SHP77 treated with DMSO at 0.1 percent for 48 hours (cell line): ENCODE data around the gene PLXNA1.

Experiments
- DNase-seq: peaks from one replicate; lab custom pipeline; 2025; lab: John Stamatoyannopoulos, UW

PLXNA1 gene

DNA sequence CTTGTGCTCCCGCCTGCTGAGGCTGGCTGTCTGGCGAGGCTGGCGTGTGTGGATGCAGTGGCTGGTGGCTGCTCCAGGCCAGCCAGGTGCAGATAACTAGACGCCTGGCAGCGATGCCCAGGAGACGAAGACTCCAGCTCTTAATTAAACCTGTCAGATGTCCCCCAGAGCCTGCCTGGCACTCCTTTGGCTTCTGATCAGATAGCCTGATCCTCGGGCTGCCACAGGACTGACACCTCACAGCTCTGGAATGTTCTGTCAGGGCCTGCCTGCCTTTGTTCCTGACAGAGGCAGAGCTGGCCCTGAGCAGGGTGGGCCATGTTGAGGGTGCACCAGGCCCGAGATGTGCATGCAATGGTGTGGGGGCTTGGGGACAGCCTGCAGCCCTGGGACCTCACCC lies 36.5 kb downstream of the PLXNA1 start:
- DNase-seq, result no peak

DNA sequence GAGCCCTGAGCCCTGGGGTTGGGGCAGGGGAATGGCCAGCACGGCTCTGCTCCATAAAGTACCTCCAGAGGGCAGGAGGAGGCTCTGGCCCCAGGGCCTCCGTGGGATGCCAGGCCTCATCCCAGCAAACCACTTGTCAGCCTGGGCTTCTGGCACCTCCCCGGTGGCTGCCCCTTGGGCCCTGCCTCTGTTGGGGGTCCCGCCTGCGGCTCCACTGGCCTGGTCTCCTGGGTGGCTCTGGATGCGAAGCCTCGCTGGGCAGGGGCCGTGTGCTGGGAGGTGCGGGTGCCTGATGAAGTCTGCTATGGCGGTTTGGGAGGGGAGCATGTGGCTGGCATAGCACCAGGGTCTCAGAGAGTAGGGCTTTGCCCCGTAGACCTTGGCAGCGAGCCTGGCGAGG lies 37.6 kb downstream of the PLXNA1 start:
- no peak for DNase-seq

DNA sequence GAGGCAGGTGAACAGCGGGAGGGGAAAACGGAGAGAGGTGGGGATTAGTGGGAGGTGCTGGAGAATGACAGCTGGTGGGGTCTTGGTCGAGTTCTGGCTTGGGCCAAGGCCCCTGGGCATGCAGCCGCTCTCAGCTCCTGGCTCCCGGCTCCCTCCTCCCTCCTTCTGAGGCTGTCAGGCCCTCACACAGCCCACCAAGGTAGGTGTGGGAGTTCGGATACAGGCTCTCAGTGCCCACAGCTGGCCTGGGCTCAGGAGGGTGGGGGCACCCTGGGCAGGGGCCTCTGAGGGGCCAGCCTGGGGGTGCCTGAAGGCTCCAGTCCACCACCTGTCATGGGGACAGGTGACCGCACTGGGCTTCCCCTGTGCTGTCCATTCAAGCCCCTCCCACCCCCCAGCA lies 39.9 kb downstream of the PLXNA1 start:
- DNase-seq, result no peak

DNA sequence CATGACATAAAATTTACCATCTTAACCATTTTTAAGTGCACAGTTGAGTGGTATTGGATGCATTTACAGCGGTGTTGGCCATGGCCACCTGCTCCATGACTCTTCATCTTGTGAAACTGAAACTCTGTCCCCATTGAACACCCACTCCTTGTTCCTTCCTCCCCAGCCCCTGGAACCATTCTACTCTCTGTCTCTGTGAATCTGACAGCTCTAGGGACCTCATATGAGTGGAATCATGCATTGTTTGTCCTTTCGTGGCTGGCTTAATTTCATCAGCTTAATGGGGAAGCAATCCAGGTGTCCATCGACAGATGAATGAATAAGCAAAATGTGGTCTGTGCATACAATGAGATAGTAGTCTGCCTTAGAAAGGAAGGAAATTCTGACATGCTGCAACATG lies 42.5 kb downstream of the PLXNA1 start:
- no peak for DNase-seq

DNA sequence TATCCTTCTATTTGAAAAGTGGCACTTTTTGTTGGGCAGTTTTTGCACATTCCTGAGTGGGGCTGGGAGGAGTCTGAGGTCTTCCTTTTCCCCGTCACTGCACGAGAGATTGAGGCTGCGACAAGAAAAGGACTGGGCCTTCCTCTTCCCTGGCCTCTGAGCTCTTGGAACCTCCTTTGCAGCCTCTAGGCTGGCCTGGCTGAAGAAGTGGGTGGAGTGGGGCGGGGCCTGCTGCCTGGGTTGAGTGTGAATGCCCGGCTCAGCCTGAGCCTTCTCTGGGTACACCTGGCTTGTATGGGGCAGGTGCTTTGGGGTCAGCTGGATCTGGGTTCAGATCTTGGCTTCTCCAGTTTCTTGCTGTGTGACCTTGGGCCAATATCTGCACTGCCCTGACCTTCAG lies 43.1 kb downstream of the PLXNA1 start:
- DNase-seq, result no peak

DNA sequence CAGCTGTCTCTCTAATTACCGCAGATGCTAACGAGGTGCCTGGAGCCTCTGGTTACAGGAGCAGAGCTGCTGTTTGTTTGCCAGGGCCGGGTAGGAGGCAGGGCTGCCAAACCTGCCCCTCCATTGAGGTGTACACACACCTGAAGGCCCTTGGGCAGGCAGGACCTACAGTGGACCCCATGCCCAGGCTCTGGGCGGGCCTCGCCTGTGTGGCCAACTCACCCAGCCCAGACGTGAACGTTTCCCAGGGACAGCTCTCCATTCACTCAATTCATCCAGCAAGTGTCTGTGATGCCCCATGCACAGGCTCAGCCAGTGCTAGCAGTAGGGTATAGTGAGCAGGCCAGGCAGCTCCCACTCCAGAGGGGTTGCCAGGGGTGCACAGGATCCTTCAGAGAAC lies 43.7 kb downstream of the PLXNA1 start:
- DNase-seq, result no peak

DNA sequence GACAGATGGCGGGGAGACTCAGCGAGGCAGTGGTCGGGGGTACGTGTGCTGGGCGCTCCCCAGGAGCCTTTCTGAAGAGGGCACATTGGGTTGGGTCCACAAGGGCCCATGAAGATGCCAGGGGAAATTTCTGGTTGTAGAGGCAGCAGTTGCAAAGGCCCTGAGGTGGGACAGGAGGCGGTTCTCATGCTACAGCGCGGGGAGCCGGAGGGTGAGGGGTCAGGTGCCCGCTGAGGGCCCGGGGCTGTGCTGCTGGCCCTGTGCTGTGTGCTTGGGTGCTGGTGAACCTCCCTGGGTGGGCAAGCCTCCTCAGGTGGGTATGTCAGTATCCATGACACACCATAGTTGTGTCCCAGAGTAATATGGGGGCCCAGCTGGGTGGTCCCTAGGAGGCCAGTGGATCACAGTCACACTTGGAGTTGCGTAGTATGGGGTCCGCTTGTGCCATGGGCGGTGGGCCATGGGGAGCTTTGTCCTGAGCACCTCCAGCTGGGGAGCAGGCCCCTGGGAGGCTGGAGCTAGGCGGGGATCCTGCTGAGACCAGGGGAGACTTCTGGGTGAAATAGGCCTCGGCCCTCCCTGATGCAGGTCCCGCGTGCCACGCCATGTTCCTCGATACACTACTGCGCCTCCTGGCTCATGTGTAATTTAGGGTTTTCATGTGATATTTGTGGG lies 44.3 kb downstream of the PLXNA1 start:
- no peak for DNase-seq

DNA sequence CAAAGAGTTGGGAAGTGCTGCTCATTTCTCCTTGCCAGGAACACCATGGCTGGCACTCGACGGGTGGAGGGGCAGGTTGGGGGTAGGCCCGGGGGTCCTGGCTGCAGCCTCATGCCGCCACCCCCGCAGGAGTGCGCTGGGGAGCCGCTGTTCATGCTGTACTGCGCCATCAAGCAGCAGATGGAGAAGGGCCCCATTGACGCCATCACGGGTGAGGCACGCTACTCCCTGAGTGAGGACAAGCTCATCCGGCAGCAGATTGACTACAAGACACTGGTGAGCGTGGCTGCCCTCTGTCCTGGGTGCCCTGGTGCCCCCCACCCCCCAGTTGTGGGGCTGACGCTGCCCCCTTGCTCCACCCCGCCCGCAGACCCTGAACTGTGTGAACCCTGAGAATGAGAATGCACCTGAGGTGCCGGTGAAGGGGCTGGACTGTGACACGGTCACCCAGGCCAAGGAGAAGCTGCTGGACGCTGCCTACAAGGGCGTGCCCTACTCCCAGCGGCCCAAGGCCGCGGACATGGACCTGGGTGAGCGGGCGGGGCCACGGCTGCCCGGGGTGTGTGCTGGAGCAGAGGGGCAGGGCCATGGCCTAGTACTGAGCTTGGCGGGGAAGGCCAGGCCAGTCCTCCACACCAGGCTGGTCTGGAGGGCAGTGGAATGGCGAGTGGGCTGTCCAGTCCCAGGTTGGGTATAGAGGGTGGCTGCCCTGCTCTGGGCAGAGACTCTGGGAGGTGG lies 45.1 kb downstream of the PLXNA1 start:
- no peak for DNase-seq

DNA sequence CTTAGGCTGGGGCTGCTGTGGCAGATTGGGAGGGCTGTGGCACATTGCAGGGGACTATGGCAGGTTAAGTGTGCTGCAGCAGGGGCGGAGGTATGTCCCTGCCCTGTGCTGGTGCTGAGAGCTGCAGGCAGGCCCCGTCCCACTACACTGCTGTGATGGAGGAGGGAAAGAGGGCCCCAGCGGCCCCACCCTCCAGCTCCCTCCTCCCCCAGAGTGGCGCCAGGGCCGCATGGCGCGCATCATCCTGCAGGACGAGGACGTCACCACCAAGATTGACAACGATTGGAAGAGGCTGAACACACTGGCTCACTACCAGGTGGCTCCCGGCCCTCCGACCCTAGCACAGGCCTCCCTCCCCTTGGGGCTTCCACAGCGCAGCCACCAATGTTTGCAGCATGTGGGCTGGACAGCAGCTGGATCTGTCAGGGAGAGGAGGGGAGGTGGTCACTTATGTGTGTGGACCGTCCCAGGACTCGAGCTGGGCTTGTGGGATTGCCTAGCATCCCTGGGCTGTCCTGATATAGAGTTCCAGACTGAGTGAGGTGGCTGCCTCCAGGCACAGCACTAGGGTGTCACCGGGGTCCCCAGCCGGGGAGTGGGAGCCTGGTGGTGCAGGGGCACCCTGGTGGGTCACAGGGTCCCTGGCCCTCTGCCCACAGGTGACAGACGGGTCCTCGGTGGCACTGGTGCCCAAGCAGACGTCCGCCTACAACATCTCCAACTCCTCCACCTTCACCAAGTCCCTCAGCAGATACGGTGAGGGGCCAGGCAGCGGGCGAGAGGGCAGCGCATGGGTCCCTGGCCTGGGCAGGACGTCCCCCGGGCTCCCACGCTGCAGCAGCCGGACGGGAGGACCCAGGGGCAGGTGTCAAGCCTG lies 46.1 kb downstream of the PLXNA1 start:
- DNase-seq, result no peak

DNA sequence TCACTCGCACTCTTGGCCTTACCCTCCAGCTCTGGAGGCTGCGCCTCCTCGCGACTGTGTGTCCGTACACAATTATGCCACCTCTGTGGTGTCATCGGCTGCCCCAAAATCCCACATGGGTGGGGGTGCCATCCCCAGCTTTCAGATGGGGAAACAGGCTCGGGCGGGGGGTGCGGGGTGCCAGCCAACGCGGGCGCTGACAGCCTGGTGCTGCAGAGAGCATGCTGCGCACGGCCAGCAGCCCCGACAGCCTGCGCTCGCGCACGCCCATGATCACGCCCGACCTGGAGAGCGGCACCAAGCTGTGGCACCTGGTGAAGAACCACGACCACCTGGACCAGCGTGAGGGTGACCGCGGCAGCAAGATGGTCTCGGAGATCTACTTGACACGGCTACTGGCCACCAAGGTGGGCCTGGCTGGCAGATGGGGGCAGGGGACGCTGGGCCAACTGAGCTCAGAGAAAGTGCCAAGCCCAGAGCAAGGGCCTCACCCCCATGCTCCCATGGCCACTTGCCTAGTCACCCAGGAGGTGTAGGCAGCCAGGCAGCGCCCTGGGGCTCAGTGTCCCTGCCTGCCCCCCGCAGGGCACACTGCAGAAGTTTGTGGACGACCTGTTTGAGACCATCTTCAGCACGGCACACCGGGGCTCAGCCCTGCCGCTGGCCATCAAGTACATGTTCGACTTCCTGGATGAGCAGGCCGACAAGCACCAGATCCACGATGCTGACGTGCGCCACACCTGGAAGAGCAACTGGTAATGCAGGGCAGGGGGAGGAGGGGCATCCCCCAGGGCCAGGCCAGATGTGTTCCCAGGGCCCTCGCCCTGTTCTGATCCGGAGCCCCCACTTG lies 47.0 kb downstream of the PLXNA1 start:
- DNase-seq, result no peak

DNA sequence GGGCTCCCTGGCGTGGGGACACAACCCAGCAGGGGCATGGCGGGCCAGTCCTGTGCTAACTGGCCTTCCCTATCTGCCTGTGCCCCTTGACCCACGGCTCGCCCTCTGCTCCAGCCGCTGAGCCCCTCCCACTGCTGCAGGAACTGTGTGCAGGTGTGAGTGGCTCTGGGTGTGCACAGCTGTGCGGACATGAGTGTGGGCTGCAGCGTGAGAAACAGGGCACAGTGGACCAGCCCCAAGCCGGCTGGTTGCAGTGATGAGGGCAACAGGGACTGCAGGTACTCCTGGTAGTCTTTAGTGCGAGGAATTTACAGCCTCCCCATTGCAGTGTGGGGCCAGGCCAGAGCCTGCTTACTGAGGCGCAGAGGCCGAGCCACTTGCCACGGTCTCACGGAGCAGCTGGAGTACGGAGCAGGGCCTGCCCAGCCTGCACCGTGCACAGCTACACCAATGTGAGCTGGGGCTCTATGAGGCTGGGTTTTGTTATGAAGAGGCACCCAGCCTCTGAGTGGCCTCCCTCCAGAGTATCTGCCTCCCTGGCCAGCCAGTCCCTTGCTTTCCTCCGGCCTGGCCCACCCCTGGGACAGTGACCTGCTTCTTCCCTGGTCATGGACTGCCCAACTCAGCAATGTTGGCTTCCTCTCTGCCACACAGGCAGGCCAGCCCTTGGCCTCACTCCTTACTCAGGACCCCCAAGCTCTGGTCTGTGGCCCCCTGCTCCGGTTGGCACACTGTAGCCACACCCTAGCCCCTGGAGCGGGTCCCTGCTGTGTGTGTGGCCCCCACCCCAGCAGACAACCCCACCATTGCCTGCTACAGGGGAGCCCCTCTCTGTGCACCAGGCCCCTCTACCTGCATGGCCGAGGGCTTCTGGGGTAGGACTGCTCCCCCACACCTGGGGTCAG lies 47.8 kb downstream of the PLXNA1 start:
- no peak for DNase-seq

DNA sequence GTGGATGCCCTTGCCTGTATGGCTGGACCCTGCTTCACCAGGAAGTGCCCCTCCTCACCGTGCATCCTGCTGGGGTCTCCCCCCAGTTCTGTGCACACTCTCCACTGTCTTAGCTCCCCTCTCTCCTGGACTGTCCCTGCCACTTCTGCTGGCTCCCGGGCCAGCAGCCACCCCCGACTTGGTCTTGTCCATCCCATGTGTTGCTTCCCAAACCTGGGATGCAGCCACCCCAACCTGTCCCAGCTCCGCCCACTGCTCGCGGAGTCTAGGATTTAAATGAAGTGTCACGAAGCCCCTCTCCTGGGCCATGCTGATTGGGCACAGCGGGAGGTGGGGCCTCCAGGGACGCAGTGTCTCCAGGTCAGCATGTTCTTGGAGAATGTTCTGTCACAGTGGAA lies 48.5 kb downstream of the PLXNA1 start:
- DNase-seq, result no peak

DNA sequence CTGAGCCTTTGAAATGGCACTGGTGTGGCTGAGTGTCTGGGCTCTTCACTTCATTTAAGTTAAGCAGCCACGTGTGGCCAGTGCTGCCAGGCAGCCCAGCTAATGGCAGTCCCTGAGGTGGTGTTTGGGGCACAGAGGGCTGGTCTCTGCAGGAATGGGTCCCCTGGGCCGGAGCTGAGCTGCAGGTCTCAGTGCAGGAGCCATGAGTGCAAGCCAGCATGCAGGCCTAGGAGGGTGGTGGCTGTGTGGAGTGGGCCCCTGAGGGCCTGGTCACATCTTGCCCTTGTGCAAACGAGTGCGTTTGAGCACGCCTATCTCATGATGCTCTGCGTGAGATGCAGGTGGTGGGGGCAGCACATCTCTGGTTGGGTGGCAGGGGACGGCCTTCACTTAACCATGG lies 48.9 kb downstream of the PLXNA1 start:
- DNase-seq, result no peak

DNA sequence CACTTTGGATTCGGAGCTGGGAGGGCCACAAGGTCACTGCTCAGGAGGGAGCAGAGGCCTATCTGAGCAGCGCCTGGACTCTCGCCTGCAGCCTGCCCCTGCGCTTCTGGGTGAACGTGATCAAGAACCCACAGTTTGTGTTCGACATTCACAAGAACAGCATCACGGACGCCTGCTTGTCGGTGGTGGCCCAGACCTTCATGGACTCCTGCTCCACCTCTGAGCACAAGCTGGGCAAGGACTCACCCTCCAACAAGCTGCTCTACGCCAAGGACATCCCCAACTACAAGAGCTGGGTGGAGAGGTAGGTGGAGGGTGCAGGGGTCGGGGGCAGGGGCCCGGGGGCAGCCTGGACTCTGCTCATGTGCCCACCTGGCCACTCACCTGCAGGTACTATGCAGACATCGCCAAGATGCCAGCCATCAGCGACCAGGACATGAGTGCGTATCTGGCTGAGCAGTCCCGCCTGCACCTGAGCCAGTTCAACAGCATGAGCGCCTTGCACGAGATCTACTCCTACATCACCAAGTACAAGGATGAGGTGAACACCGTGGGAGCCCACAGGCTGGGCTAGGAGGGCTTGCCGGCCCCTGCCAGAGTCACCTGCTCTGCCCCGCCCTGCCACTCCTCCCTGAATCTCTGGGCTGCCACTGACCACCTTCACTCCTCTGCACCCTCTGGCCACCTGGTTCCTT lies 49.5 kb downstream of the PLXNA1 start:
- DNase-seq, result no peak
